HG02852 (cell line): ENCODE data around the gene MVD.
"Not testable (repeated sequence)": the region's sequence is repeated elsewhere in the genome, so short reads cannot be mapped to it uniquely, and the experiment has no call there.

Source experiments
- ATAC-seq: cut with Tn5 transposase; IDR thresholded peaks from one replicate; pipeline ENCODE4 v1.9.1; 2021; ENCODE audit warnings: mild to moderate bottlenecking, moderate library complexity; ENCODE audit not compliant: unreplicated experiment

MVD gene

GRCh38 chr16:88610909-88611812 is 51.7 kb downstream of the MVD start:
- no peak for ATAC-seq

GRCh38 chr16:88610080-88610479 is 52.8 kb downstream of the MVD start:
- no peak for ATAC-seq

GRCh38 chr16:88609426-88609825 is 53.5 kb downstream of the MVD start:
- not testable (repeated sequence) for ATAC-seq

DNA sequence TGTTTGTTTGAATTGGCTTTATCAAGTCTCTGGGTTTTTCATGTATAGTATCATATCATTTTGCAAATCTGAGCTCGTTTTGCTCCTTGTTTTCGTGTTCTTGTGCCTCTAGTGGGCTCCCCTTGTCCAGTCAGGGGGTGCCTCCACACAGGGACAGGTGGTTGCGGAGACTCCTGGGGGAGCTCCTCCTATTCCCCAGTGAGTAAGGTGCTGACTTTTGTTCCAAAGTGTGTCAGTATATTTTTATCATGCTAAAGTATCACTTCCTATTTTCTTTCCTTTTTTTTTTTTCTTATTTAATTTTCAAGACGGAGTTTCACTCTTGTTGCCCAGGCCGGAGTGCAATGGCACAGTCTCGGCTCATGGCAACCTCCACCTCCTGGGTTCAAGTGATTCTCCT is 54.8 kb downstream of the MVD start:
- ATAC-seq, result no peak

DNA sequence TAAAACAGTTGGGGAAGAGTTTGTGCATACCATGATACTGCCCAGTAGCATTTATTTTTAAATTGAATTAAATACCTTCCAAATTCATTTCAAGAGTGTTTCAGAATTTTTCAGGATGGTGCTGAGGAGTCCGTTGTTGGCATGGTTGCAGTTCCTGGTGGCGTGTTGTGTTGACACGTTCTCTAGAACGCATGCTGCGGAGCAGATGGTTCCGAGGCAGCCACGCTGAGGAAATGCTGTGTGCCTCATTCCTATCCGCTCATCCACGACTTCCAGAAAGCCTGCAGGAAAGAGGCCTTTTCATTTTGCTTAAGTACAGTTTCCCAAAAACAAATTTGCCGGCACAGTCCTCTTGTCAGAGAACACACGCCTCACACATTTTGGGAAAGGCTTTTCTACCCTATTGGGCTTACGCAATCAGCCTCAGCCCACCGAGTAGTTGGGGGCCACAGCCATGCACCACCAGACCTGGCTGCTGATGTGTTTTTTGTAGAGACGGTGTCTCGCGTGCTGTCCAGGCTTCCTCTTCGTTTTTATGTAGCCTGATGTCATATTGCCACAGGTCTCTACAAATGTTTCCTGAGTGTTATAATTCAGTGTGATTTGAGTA is 56.6 kb downstream of the MVD start:
- ATAC-seq, result no peak

DNA sequence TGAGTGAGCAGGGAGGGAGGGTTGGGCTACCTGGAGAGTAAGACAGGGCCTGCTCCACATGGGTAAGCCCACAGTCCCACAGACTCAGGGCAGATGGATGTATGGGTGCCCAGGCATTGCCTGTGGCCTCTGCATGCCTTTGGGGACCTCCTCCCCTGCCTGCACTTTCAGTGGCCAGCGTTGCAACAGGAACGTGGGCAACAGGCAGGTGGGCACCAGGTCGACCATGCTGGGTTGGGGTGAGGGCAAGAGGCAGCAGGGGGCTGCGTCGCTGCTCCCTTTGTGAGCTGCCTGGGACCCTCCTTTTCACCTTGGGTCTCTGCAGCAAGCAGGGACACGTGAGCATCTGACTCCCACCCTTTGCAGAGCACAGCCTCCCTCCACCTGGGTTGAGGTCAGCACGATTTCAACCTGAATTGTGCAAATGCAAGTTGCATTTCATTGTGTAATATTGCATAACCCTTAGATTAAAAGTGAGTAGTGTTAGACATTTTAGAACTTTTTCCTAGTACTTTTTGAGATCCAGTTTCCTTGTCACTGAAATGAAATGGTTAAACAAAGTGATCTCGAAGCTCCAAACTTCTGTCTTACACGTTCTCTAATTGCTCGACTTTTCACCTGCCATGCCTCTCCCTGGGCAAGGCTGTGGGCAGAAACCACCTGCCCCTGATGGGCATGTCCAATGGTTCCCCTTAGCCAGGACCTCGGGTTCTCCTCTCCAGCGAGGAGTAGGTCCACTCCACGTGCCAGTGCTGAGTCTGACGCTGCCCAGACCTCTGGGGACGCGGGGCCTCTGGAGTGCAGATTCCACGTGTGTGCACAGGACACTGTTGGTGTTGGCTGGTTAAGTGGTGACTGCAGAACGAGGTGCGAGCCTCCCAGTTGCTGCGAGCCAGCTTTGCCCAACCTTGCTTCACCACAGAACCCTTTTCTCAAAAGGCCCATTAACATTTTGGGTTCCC is 57.4 kb downstream of the MVD start:
- ATAC-seq, result no peak

GRCh38 chr16:88602091-88602490 is 60.8 kb downstream of the MVD start:
- ATAC-seq, result no peak
